22Rv1 (cell line): Measurements from ENCODE around the gene ZNF561.

Experiments used
- CTCF ChIP-seq: fragments of 450-650 bp; IDR thresholded peaks from 2 replicates; pipeline ENCODE4 v1.5.1; 2017; ENCODE audit warnings: mild to moderate bottlenecking
- ZFX ChIP-seq: fragments of 450-650 bp; IDR thresholded peaks from 2 replicates; pipeline ENCODE4 v1.6.1; 2017; ENCODE audit warnings: antibody characterized with exemption, borderline replicate concordance

DNA sequence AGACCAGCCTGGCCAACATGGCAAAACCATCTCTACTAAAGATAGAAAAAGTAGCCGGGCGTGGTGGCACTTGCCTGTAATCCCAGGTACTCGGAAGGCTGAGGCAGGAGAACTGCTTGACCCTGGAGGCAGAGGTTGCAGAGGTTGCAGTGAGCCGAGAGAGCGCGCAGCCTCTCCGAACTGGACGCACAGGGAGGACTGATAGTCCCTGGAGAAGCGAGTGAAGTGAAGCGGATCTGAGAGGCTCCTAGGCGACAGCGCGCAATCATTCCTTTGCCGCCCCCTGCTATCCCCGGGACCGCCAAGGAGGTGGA lies 233 bp downstream of the ZNF561 start:
- TF ChIP-seq CTCF (no peak), ZFX (no peak)
